ENCODE data around the gene MESP2.
A peak's percentile ranks its signal among the peaks of the same experiment; 100 is the strongest.

Gene MESP2

DNA sequence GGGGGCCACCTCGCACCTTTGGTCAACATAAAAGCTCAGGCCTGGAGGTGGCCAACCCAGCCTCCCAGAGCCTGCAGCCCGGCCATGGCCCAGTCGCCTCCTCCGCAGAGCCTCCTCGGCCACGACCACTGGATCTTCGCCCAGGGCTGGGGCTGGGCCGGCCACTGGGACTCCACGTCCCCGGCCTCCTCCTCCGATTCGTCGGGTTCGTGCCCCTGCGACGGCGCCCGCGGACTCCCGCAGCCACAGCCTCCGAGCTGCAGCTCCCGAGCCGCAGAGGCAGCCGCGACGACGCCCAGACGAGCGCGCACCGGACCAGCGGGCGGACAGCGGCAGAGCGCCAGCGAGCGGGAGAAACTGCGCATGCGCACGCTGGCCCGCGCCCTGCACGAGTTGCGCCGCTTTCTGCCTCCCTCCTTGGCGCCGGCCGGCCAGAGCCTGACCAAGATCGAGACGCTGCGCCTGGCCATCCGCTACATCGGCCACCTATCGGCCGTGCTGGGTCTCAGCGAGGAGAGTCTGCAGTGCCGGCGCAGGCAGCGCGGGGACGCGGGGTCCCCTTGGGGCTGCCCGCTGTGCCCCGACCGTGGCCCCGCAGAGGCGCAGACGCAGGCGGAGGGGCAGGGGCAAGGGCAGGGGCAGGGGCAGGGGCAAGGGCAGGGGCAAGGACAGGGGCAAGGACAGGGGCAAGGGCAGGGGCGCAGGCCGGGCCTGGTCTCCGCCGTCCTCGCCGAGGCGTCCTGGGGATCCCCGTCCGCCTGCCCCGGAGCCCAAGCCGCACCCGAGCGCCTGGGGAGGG lies at the start of gene MESP2:
Gene MESP2 (plus strand): TSS at position 59 of the 799 bp plus-strand sequence. CDS start 26 bp downstream, at position 85.
- DNase-seq: peak; percentile 66

GRCh38 chr15:89728254-89728653 lies 47.9 kb upstream of the MESP2 start:
- DNase-seq (no peak), ATAC-seq (no peak)

More for the DNA sequence above, at the start of gene MESP2:
- peak; percentile 60 for ATAC-seq

DNA sequence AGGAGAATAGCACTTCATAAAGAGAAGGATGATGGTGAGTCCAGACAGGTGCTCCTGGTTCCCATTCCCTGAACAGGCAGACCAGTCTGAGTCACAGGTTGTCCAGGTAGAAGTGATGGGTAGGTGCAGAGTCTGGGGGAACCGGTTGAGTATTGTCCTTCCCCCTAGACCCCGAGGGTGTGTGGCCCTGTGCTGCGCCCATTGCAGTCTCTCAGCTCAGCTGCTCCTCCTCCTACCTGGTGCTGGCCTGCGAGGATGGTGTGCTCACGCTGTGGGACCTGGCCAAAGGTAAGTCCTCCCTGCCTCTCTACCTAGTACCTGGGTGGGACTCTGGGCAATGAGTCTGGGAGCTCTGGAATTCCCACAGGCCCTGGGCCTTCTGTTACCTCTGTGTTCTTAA lies 44.9 kb upstream of the MESP2 start:
- DNase-seq (no peak), ATAC-seq (no peak)

GRCh38 chr15:89732451-89733172 lies 43.5 kb upstream of the MESP2 start:
- ATAC-seq: no peak
- DNase-seq: no peak

DNA sequence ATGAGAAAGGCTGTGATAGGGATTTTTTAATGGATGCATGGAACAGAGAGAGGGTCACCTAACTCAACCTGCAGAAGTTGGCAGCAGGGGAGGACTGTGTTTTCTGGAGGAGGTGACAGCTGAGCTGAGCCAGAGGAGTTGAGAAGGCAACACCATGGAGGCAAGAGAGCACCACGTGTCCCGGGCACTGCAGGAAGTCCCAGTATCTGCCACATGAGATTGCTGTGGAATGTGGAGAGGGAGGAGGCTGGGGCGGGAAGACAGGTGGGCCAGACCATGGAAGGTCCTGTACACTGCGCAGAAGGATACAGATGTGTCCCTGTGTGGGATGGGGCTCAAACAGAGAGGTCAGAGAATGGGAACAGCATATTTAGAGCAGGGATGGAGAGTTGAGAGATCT lies 40.4 kb upstream of the MESP2 start:
- no peak for DNase-seq
- ATAC-seq: no peak

GRCh38 chr15:89740137-89740536 lies 36.0 kb upstream of the MESP2 start:
- peak; percentile 74 for ATAC-seq
- DNase-seq: peak; percentile 48

- ATAC-seq (no peak), DNase-seq (no peak)
Measured at GRCh38 chr15:89743011-89743410, 33.1 kb upstream of the MESP2 start.

DNA sequence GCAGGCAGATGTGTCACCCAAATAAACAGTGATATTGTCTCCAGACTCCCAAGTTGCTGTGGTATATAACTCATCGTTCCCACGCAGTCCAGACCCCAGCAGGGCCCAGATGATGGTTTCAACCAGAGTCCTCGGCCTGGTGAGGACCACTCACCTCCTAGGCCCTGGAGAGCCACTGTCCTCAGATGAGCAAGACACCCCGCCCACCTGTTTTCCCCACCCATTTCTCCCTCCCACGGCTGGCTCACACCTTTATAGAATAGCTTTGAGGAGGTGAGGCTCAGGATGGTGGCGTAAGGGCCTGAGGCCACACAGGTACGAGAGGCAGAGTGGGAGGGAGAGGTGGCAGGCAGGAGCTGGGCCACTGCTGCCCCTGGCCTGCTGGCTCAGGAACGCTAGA lies 32.5 kb upstream of the MESP2 start:
- DNase-seq: no peak
- ATAC-seq: no peak

DNA sequence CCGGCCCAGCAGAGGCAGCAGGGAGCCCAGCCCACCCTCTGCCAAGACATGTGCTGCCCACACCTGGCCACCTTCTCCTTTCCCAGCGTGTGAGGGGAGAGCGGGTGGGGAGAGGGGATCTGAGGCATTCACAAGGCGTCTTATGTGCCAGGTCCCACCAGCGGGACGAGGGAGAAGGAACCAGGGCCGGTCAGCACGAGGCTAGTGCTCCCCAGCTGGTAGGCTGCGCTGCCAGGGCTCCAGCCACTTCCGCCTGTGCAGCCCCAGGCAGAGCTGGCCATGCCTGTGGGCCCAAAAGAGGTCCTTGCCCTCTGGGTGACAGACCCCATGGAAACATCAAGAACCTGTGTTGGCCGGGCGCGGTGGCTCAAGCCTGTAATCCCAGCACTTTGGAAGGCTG lies 31.0 kb upstream of the MESP2 start:
- no peak for DNase-seq

GRCh38 chr15:89745768-89746167 lies 30.4 kb upstream of the MESP2 start:
- ATAC-seq: no peak
- DNase-seq: no peak

More for the DNA sequence above, 31.0 kb upstream of the MESP2 start:
- ATAC-seq: no peak

GRCh38 chr15:89746386-89746780 lies 29.7 kb upstream of the MESP2 start:
- DNase-seq (no peak), ATAC-seq (no peak)

DNA sequence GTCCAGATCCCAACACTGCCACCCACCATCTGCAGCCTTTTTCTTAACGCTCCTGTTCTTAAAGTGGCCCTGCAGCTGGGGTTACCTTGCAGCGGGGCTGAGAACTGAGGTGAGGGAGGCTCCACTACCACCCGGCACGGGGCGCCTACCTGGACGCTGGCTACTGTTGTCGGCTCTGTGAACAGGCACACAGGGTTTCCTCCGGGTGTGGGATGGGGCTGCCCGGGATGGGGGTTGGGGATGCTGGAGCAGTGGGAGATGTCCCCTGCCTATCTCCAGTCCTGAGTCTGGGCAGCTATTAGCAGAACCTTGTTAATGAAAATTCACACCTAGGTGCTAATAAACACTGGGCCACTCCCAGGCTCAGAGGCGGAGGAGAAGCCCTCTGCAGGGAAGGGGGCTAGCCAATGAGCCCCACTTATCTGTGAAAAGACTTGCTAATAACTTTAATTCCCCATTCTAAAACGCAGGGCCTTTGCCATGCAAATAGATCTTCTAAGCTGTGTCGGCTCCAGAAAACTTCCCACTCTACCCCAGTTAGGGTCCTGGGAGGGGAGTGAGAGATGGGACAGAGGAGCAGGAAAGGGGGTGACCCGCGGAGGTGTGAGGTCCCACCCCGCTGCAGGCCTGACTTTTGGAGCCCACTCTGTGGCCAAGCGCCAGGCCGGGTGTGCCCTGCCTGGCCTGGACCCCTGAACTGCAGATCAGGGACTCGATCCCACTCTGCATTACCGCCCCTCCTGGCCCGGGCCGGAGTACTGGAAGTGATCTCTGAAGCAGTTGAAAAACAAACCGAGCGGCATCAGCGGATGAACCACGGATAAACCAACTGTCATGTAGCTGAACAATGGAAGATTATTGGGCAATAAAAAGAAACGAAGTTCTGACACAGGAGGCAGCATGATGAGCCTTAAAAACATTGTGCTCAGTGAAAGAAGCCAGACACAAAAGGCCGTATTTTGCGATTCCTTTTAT lies 28.1 kb upstream of the MESP2 start:
- ATAC-seq (no peak), DNase-seq (no peak)

- no peak for ATAC-seq
- DNase-seq: no peak
Measured at GRCh38 chr15:89749054-89749453, 27.1 kb upstream of the MESP2 start.

- ATAC-seq: no peak
- DNase-seq: no peak
Measured at GRCh38 chr15:89749526-89749925, 26.6 kb upstream of the MESP2 start.

DNA sequence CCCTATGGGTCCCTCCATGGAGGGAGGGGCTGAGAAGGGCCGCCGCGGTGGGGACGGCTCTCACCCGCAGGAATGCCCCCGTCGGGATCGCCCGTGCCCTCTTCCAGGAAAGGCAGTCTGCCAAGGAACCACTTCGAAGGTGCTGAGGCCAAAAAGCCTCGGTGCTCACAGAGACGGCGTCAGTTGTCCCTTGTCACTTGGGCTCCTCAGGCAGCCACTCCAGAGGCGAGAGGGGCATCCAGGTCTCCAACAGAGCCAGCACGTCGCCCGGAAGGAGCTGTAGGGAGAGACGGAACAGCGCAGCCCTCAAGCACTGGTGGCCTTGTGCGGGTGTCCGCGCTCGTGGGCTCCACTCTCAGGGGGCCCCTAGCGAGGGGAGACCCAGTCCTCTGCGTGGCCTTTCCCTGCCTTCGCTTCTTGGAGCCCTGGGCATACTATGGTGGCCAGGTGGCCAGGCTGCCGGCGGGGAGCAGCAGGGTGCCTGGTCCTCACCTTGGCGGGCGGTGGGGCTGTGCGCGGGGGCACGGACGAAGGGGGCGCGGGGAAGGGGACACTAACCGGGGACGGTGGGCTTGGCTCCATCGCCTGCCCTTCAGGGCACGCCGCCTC lies 26.1 kb upstream of the MESP2 start:
- ATAC-seq (peak; percentile 21), DNase-seq (peak; percentile 21)

- peak; percentile 88 for ATAC-seq
Measured at GRCh38 chr15:89750560-89751542, 25.3 kb upstream of the MESP2 start, which contains the start of gene MESP1. TSS of gene MESP1 (minus strand) at chr15:89751249. CDS start at chr15:89751231, 18 bp downstream.

DNA sequence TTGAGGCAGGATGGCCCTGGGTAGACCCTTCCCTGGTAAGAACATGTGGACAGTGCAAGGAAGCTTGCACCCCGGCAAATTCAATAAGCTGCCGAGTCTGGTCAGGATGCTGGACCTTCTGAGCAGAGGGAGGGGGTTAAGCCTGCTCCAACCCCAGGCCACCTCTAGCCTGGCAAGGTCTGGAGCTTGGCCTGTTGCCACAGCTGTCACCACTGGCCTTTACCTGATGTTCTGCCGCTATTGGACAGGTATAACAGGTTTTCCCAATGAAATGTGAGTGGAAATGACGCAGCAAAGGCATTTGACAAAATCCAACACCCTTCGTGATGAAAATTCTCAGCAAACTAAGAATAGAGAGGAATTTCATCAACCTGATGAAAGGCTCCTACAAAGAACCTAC lies 24.4 kb upstream of the MESP2 start:
- no peak for ATAC-seq
- no peak for DNase-seq

More at GRCh38 chr15:89750560-89751542, 25.3 kb upstream of the MESP2 start, which contains the start of gene MESP1:
- peak; percentile 91 for DNase-seq

- no peak for ATAC-seq
- DNase-seq: no peak
Measured at GRCh38 chr15:89753855-89754254, 22.3 kb upstream of the MESP2 start.

DNA sequence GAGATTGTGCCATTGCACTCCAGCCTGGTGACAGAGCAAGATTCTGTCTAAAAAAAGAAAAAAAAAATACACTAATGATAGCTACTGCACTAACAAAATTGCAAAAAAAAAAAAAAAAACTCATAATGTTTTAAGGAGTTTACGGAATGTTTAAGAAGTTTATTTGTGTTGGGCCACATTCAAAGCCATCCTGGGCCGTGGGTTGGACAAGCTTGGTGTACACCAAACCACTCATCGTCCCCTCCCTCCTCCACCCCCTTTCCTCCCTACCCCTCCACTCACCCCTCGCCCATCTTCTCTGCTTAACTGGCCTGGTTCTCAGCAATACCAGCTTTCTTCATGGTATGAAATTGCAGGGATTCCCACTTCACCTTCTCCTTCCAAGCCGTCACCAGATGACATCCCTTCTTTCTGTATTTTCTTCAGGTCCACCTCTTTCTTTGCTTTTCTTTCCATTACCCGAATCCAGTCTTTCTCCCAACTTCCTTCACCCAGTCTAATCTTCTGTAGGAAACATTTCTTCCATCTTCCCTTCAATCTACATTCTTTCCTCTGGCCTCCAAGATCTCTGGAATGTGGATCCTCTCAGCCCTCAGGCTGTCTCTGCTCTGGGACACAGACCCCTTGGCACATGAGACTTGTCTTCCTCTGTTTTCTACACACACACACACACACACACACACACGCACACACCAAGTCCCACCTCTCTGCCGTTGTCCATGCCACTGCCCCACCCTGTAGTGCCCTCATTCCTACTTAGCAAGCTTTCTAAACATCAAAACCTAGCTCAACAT lies 21.6 kb upstream of the MESP2 start:
- DNase-seq: no peak
- no peak for ATAC-seq

DNA sequence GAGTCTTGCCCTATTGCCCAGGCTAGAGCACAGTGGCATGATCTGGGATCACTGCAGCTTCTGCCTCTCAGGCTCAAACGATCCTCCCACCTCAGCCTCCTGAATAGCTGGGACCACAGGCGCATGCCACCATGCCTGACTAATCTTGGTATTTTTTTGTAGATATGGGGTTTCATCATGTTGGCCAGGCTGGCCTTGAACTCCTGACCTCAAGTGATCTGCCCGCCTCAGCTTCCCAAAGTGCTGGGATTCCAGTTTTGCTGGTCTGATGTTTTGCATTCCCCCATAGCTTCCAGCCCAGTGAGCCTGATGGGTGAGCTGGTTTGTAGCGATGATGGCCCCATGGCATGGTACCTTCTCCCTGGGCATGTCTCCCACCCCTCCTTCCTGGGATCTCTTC lies 20.4 kb upstream of the MESP2 start:
- no peak for ATAC-seq

More for the DNA sequence above, 20.4 kb upstream of the MESP2 start:
- no peak for DNase-seq
